IMR-90 (cell line): ENCODE data around the gene CASK. TPM values are rescaled to one million over a fixed set of nuclear protein-coding genes. Genes with fewer than 3 reads are reported as not detected.

Source experiments
- ATAC-seq: fragments of 200-7000 bp; cut with Tn5 transposase; 2 replicates; pipeline ENCODE4 v1.9.1; 2020; ENCODE audit warnings: low read depth, mild to moderate bottlenecking, moderate library complexity
- BruUV-seq: library from RNA; stranded (reverse); fragments of 400-500 nt; replicated peaks from 2 replicates; lab custom pipeline; 2021; lab: Mats Ljungman, UMichigan
- CTCF ChIA-PET: fragments of 300-600 bp; formaldehyde crosslinking; extraction: SDS; loops from one replicate; lab custom pipeline; 2021; ENCODE audit warnings: antibody characterized with exemption; lab: Yijun Ruan, JAX
- POLR2A ChIA-PET: fragments of 300-600 bp; sonication (Branson Sonifier 250); formaldehyde crosslinking; loops from one replicate; lab custom pipeline; 2022; ENCODE audit warnings: antibody characterized with exemption; ENCODE audit not compliant: unreplicated experiment; lab: Charles Lee
- DNase-seq: peaks from one replicate; pipeline ENCODE4 v3.0.0; 2013
- H2AFZ ChIP-seq: replicated peaks from 2 replicates; pipeline ENCODE3; 2013; ENCODE audit warnings: low read length, mild to moderate bottlenecking; ENCODE audit not compliant: poor library complexity
- H2AK5ac ChIP-seq: 2 replicates; pipeline ENCODE4 v1.6.1; 2013; ENCODE audit warnings: low read depth, low read length, inconsistent platforms
- H2AK9ac ChIP-seq: replicated peaks from 2 replicates; pipeline ENCODE3; 2013; ENCODE audit warnings: mild to moderate bottlenecking, low read depth, low read length, moderate library complexity; ENCODE audit not compliant: poor library complexity
- H2BK120ac ChIP-seq: 2 replicates; pipeline ENCODE4 v1.6.1; 2013; ENCODE audit warnings: low read depth, low read length, inconsistent platforms
- H2BK15ac ChIP-seq: 3 replicates; pipeline ENCODE4 v1.6.1; 2013; ENCODE audit warnings: low read depth, low read length, inconsistent platforms
- H2BK20ac ChIP-seq: 2 replicates; pipeline ENCODE4 v1.6.1; 2013; ENCODE audit warnings: low read depth, mild to moderate bottlenecking, inconsistent platforms, low read length, moderate library complexity
- H2BK5ac ChIP-seq: 2 replicates; pipeline ENCODE4 v1.6.1; 2013; ENCODE audit warnings: mild to moderate bottlenecking, low read depth, low read length, inconsistent platforms; ENCODE audit not compliant: poor library complexity, severe bottlenecking
- H3K14ac ChIP-seq: replicated peaks from 2 replicates; pipeline ENCODE4 v1.6.1; 2013; ENCODE audit warnings: low read depth, low read length, inconsistent platforms
- H3K18ac ChIP-seq: 2 replicates; pipeline ENCODE4 v1.6.1; 2013; ENCODE audit warnings: low read depth, low read length, control low read depth
- H3K23ac ChIP-seq: 2 replicates; pipeline ENCODE4 v1.6.1; 2013; ENCODE audit warnings: low read depth, low read length, inconsistent platforms
- H3K27ac ChIP-seq: 2 replicates; pipeline ENCODE4 v1.5.1; 2013; ENCODE audit warnings: mild to moderate bottlenecking, control low read depth, low read length; ENCODE audit not compliant: insufficient read depth
- H3K27me3 ChIP-seq: 2 replicates; pipeline ENCODE4 v1.6.1; 2013; ENCODE audit warnings: low read length; ENCODE audit not compliant: control insufficient read depth, insufficient read depth
- H3K36me3 ChIP-seq: 2 replicates; pipeline ENCODE4 v1.6.1; 2013; ENCODE audit warnings: low read length, mixed read lengths; ENCODE audit not compliant: control insufficient read depth, insufficient read depth
- H3K4ac ChIP-seq: 2 replicates; pipeline ENCODE4 v1.6.1; 2013; ENCODE audit warnings: low read depth, low read length, inconsistent platforms
- H3K4me1 ChIP-seq: 2 replicates; pipeline ENCODE4 v1.6.1; 2013; ENCODE audit warnings: low read length, mixed read lengths; ENCODE audit not compliant: control insufficient read depth, insufficient read depth
- H3K4me2 ChIP-seq: 2 replicates; pipeline ENCODE4 v1.6.1; 2013; ENCODE audit warnings: low read depth, mild to moderate bottlenecking, control low read depth, low read length, moderate library complexity
- H3K4me3 ChIP-seq: 2 replicates; pipeline ENCODE4 v1.5.1; 2013; ENCODE audit warnings: low read depth, mild to moderate bottlenecking, control low read depth, low read length, moderate library complexity; ENCODE audit not compliant: insufficient read depth
- H3K56ac ChIP-seq: 2 replicates; pipeline ENCODE4 v1.6.1; 2013; ENCODE audit warnings: low read length, inconsistent platforms; ENCODE audit not compliant: insufficient read depth; ENCODE audit errors: extremely low read depth
- H3K79me1 ChIP-seq, 2 experiments: 2 replicates each; pipeline ENCODE4 v1.6.1; 2013; ENCODE audit warnings: low read length in 2 of 2, inconsistent platforms in 1 of 2, low read depth in 1 of 2
- H3K9ac ChIP-seq: 2 replicates; pipeline ENCODE4 v1.6.1; 2013; ENCODE audit warnings: low read depth, low read length, control low read depth
- H3K9me1 ChIP-seq: 2 replicates; pipeline ENCODE4 v1.6.1; 2013; ENCODE audit warnings: low read length, inconsistent platforms; ENCODE audit not compliant: insufficient read depth
- H3K9me3 ChIP-seq: 2 replicates; pipeline ENCODE4 v1.6.1; 2013; ENCODE audit warnings: low read length; ENCODE audit not compliant: control insufficient read depth, insufficient read depth
- H4K20me1 ChIP-seq: 2 replicates; pipeline ENCODE4 v1.6.1; 2013; ENCODE audit warnings: low read length, inconsistent platforms; ENCODE audit not compliant: insufficient read depth
- H4K5ac ChIP-seq: 2 replicates; pipeline ENCODE4 v1.6.1; 2013; ENCODE audit warnings: mild to moderate bottlenecking, low read depth, low read length, control low read depth
- H4K8ac ChIP-seq, 2 experiments: 2 replicates each; pipeline ENCODE4 v1.6.1; 2013; ENCODE audit warnings: low read depth in 2 of 2, low read length in 2 of 2, control low read depth in 1 of 2, inconsistent platforms in 1 of 2
- H4K91ac ChIP-seq: 2 replicates; pipeline ENCODE4 v1.6.1; 2013; ENCODE audit warnings: low read depth, low read length, inconsistent platforms; ENCODE audit not compliant: insufficient read depth
- BHLHE40 ChIP-seq: fragments of 150-350 bp; IDR thresholded peaks from 2 replicates; pipeline ENCODE4 v1.6.1; 2016; ENCODE audit warnings: mild to moderate bottlenecking, low read depth, low read length
- FOS ChIP-seq: fragments of 150-350 bp; IDR thresholded peaks from 2 replicates; pipeline ENCODE4 v1.6.1; 2016; ENCODE audit warnings: low read depth, low read length
- NFE2L2 ChIP-seq: fragments of 150-350 bp; IDR thresholded peaks from 2 replicates; pipeline ENCODE4 v1.6.1; 2016; ENCODE audit warnings: low read depth, mild to moderate bottlenecking, low read length
- RAD21 ChIP-seq: IDR thresholded peaks from 2 replicates; pipeline ENCODE4 v1.6.1; 2012; ENCODE audit warnings: low read length, improper control_type of control experiment
- RFX5 ChIP-seq: IDR thresholded peaks from 2 replicates; pipeline ENCODE4 v1.8.0; 2012; ENCODE audit warnings: low read depth, mild to moderate bottlenecking, low read length, moderate library complexity
- WGBS, 2 experiments: methylation state at CpG; one replicate each; pipeline versions ENCODE4 v1.1.5 to v1.1.7; 2013; ENCODE audit warnings: missing lambda C conversion rate in 2 of 2; ENCODE audit not compliant: insufficient read length in 1 of 2; ENCODE audit errors: extremely low coverage in 2 of 2; 5-methylcytosine and 5-hydroxymethylcytosine counted together
- dilution Hi-C: fragments of 300-500 bp; cut with HindIII; formaldehyde crosslinking; loops from one replicate; pipeline ENCODE4 v1.14.3; 2018; ENCODE audit warnings: low sequenced_read_pairs; ENCODE audit not compliant: unreplicated experiment
- in situ Hi-C: fragments of 300-500 bp; cut with MboI; formaldehyde crosslinking; loops from 3 replicates; pipeline ENCODE4 v1.14.3; 2019; ENCODE audit warnings: low sequenced_read_pairs, inconsistent platforms, mixed read lengths
- intact Hi-C: fragments of 100-400 bp; cut with micrococcal nuclease; formaldehyde crosslinking; loops from 2 replicates; pipeline ENCODE4 v1.10.0; 2022
- polyA plus RNA-seq, 3 experiments: library from polyadenylated mRNA; depleted of rRNA; stranded (reverse); fragments of >200 nt; gene quantifications; 2 replicates each; pipeline ENCODE4 v1.2.3, GENCODE V29; 2012; ENCODE audit warnings: low replicate concordance in 1 of 3
- total RNA-seq: library from RNA; depleted of rRNA; stranded (reverse); fragments of >200 nt; gene quantifications from 2 replicates; pipeline ENCODE4 v1.2.3, GENCODE V29; 2012

The CASK gene
- total and polyA plus RNA-seq, 2 of the 4 experiments (the other 2 are of a cell fraction) = 9.4 to 17.7 TPM

DNA sequence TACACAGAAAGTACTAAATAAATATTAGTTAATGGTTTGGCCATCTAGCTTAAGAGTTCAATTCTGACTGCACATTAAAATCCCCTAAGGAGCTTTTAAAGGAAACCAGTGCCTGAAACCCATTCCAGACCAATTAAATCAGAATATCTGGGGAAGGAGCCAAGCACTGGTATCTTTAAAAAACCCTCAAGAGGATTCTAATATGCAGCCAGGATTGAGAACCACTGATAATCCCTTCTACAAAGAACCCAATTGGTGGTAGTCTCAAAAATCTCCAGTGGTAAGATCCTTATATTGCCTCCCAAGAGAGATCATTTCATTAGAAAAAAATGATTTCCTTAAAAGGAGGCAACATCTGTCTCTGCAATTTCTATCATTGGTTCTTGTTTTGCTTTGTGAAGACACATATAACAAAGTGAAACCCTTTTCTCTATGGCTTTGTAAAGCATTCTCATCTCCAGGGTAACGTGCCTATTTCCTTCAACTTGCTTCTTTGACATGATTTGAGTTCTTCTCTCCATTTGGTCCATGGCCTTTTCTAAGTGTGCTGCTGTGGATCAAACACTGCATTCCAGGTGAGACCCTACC, 231.1 kb downstream of the CASK start:
- Histone ChIP-seq H2AFZ (no peak overlapping the region), H3K9ac (no peak overlapping the region), H4K20me1 (no peaks in the 10 kb centered on the region), H3K14ac (no peak overlapping the region), H3K18ac (no peak overlapping the region), H3K9me1 (no peaks in the 10 kb centered on the region), H3K23ac (no peak overlapping the region), H4K8ac (no peak overlapping the region), H2BK20ac (no peak overlapping the region), H2BK120ac (no peak overlapping the region), H3K4ac (no peak overlapping the region), H4K5ac (no peak overlapping the region), H2BK15ac (no peak overlapping the region), H3K9me3 (no peaks in the 10 kb centered on the region), H3K4me2 (no peak overlapping the region), H2AK5ac (no peak overlapping the region), H3K27me3 (no peaks in the 10 kb centered on the region), H3K79me1 (no peaks in the 10 kb centered on the region), H3K4me1 (no peaks in the 10 kb centered on the region), H3K27ac (no peak overlapping the region), H2BK5ac (no peak overlapping the region), H3K36me3 (no peaks in the 10 kb centered on the region), H3K4me3 (no peak overlapping the region), H3K56ac (no peak overlapping the region), H2AK9ac (no peak overlapping the region), H4K91ac (no peak overlapping the region)
- TF ChIP-seq FOS = no peak
- TF ChIP-seq NFE2L2 = no peak
- TF ChIP-seq BHLHE40 = no peak
- no peak for TF ChIP-seq RFX5
- TF ChIP-seq RAD21 = no peak
- dilution Hi-C loops (no loop called here), in situ Hi-C loops (no loop called here), intact Hi-C loops (no loop called here)
- WGBS, 2 experiments = 71% methylated on average over 1 of the region's 1 CpG; no CpG with 5 or more reads in 1 of the 2 experiments
- no TSS peak for BruUV-seq
- ChIA-PET CTCF (no interaction called here), POLR2A (no interaction called here)
- peak; percentile 11 for DNase-seq
- peak; percentile 21; the same call in 1 of the 2 replicates for ATAC-seq
